ENCODE measurements around the gene TSPAN9. TPM values are rescaled to one million over a fixed set of nuclear protein-coding genes. Genes with fewer than 3 reads are reported as not detected.

TSPAN9 gene
- total RNA-seq, 3 donors from 2014 or later, result 4.7 to 28.4 (median 8.5) TPM

- intact Hi-C loops (cut with DNase I, micrococcal nuclease), result no loop called here
- no peaks in the 10 kb centered on the region for H3K4me1 ChIP-seq (ENCODE audit: low read depth)
- no peak for ATAC-seq
- no peaks in the 10 kb centered on the region for H3K36me3 ChIP-seq (ENCODE audit: low read depth)
- no peaks in the 10 kb centered on the region for H3K9me3 ChIP-seq
- TF ChIP-seq CTCF (IDR thresholded peaks at IDR 0.05), result no peak
- no peak overlapping the region for H3K4me3 ChIP-seq
- DNase-seq, result no peak
These were observed 96.7 kb downstream of the TSPAN9 start for GRCh38 chr12:3173912-3174311.

- no peak for ATAC-seq
- intact Hi-C loops (cut with DNase I, micrococcal nuclease), result no loop called here
- no peaks in the 10 kb centered on the region for H3K9me3 ChIP-seq
- no peak for DNase-seq
- TF ChIP-seq CTCF (IDR thresholded peaks at IDR 0.05), result no peak
- no peaks in the 10 kb centered on the region for H3K36me3 ChIP-seq (ENCODE audit: low read depth)
- H3K4me1 ChIP-seq (ENCODE audit: low read depth), result no peaks in the 10 kb centered on the region
- no peak overlapping the region for H3K4me3 ChIP-seq
These were observed 98.1 kb downstream of the TSPAN9 start for GRCh38 chr12:3175238-3175637.

- intact Hi-C loops (cut with DNase I, micrococcal nuclease), result no loop called here
- TF ChIP-seq CTCF (IDR thresholded peaks at IDR 0.05), result no peak
These were observed 99.6 kb downstream of the TSPAN9 start for GRCh38 chr12:3176754-3177153.

GRCh38 chr12:3177778-3178425 lies 100.7 kb downstream of the TSPAN9 start:
- no peaks in the 10 kb centered on the region for H3K36me3 ChIP-seq (ENCODE audit: low read depth)
- ATAC-seq, result no peak
- intact Hi-C loops (cut with DNase I, micrococcal nuclease), result no loop called here

More at GRCh38 chr12:3176754-3177153, 99.6 kb downstream of the TSPAN9 start:
- no peak for DNase-seq
- no peak overlapping the region for H3K4me3 ChIP-seq
- H3K4me1 ChIP-seq (ENCODE audit: low read depth), result no peaks in the 10 kb centered on the region
- no peaks in the 10 kb centered on the region for H3K36me3 ChIP-seq (ENCODE audit: low read depth)
- no peaks in the 10 kb centered on the region for H3K9me3 ChIP-seq
- ATAC-seq, result no peak

GRCh38 chr12:3178671-3179313 lies 101.6 kb downstream of the TSPAN9 start:
- H3K4me3 ChIP-seq, result no peak overlapping the region
- no peak for TF ChIP-seq CTCF (IDR thresholded peaks at IDR 0.05)
- intact Hi-C loops (cut with DNase I, micrococcal nuclease), result no loop called here
- ATAC-seq, result no peak
- no peaks in the 10 kb centered on the region for H3K9me3 ChIP-seq
- no peaks in the 10 kb centered on the region for H3K36me3 ChIP-seq (ENCODE audit: low read depth)
- no peak for DNase-seq
- no peaks in the 10 kb centered on the region for H3K4me1 ChIP-seq (ENCODE audit: low read depth)

More at GRCh38 chr12:3177778-3178425, 100.7 kb downstream of the TSPAN9 start:
- Histone ChIP-seq H3K4me1 (ENCODE audit: low read depth) (no peaks in the 10 kb centered on the region), H3K4me3 (no peak overlapping the region), H3K9me3 (no peaks in the 10 kb centered on the region)
- TF ChIP-seq CTCF (IDR thresholded peaks at IDR 0.05), result no peak
- DNase-seq, result no peak

Data from mucosa of descending colon (tissue), 3 donors.